K562 (cell line): ENCODE results near the gene SMIM36. TPM values are rescaled to one million over a fixed set of nuclear protein-coding genes. Genes with fewer than 3 reads are reported as not detected.

Experiments used
- ATAC-seq: fragments of 200-7000 bp; cut with Tn5 transposase; 3 replicates; pipeline ENCODE4 v1.9.1; 2020; ENCODE audit warnings: moderate library complexity
- BruUV-seq: library from RNA; stranded (reverse); fragments of 400-500 nt; replicated peaks from 2 replicates; lab custom pipeline; 2021; lab: Mats Ljungman, UMichigan
- CTCF ChIA-PET: fragments of 300-600 bp; formaldehyde crosslinking; extraction: SDS; loops from one replicate; lab custom pipeline; 2021; ENCODE audit warnings: low intra/inter-chr PET ratio; lab: Yijun Ruan, JAX
- POLR2A ChIA-PET: fragments of 300-600, 350-650 bp; sonication (Branson Sonifier 250); formaldehyde crosslinking; extraction: SDS; loops from one replicate; lab custom pipeline; 2021; ENCODE audit warnings: antibody characterized with exemption, inconsistent platforms; lab: Yijun Ruan, JAX
- DNase-seq, 4 experiments: peaks; one replicate each; pipeline versions ENCODE4 v3.0.0 to v3.0.0-alpha.2; 2011 to 2018; ENCODE audit warnings: low spot score in 3 of 4, mixed read lengths in 3 of 4; ENCODE audit errors: extremely low read depth in 1 of 4
- FAIRE-seq: peaks from 2 replicates; lab custom pipeline; 2011; peaks lifted over from hg19 to GRCh38; lab: Jason Lieb, UNC
- H2AFZ ChIP-seq: 2 replicates; pipeline ENCODE4 v1.6.0; 2011; ENCODE audit warnings: low read depth, low read length, control low read depth, inconsistent platforms
- H3K27ac ChIP-seq: fragments of 200-600 bp; 3 replicates; pipeline ENCODE4 v1.8.0; 2011; ENCODE audit warnings: low read depth, mild to moderate bottlenecking, control low read depth, inconsistent platforms, low read length, moderate library complexity, mixed read lengths; ENCODE audit errors: extremely low read depth
- H3K27me3 ChIP-seq, 2 experiments: fragments of 300-600 bp in 1 of 2; 2 replicates in 1 of 2; 3 replicates in 1 of 2; pipeline versions ENCODE4 v1.6.0 to v1.8.0; 2011; ENCODE audit warnings: inconsistent platforms in 2 of 2, low read length in 2 of 2, mild to moderate bottlenecking in 1 of 2, mixed read lengths in 1 of 2, moderate library complexity in 1 of 2; ENCODE audit not compliant: control insufficient read depth in 2 of 2, insufficient read depth in 2 of 2
- H3K36me3 ChIP-seq: fragments of 300-600 bp; 3 replicates; pipeline ENCODE4 v1.8.0; 2011; ENCODE audit warnings: mild to moderate bottlenecking, low read length, inconsistent platforms; ENCODE audit not compliant: control insufficient read depth, insufficient read depth
- H3K4me1 ChIP-seq, 2 experiments: fragments of 200-600 bp in 1 of 2; replicated peaks in 1 of 2; 2 replicates in 1 of 2; 3 replicates in 1 of 2; pipeline versions ENCODE4 v1.5.1 to v1.8.0; 2011; ENCODE audit warnings: inconsistent platforms in 2 of 2, low read length in 2 of 2, mild to moderate bottlenecking in 1 of 2, mixed read lengths in 1 of 2, moderate library complexity in 1 of 2; ENCODE audit not compliant: control insufficient read depth in 2 of 2, insufficient read depth in 2 of 2
- H3K4me2 ChIP-seq: 2 replicates; pipeline ENCODE4 v1.6.1; 2011; ENCODE audit warnings: low read length, control low read depth, inconsistent platforms, mixed read lengths; ENCODE audit not compliant: insufficient read depth
- H3K4me3 ChIP-seq: fragments of 200-600 bp; sonication (generic), shearing (Covaris generic); 2 replicates; pipeline ENCODE4 v1.5.1; 2016; ENCODE audit warnings: control low read depth, inconsistent platforms
- H3K79me2 ChIP-seq: fragments of 200-600 bp; 3 replicates; pipeline ENCODE4 v1.8.0; 2011; ENCODE audit warnings: low read length, inconsistent platforms; ENCODE audit not compliant: control insufficient read depth, insufficient read depth
- H3K9ac ChIP-seq, 2 experiments: 2 replicates each; pipeline versions ENCODE4 v1.6.0 to v1.6.1; 2011; ENCODE audit warnings: low read depth in 2 of 2, low read length in 2 of 2, control low read depth in 1 of 2, inconsistent platforms in 1 of 2, mild to moderate bottlenecking in 1 of 2, mixed read lengths in 1 of 2; ENCODE audit not compliant: insufficient read depth in 1 of 2
- H3K9me1 ChIP-seq: one replicate; pipeline ENCODE4 v1.6.0; 2011; ENCODE audit warnings: inconsistent platforms, mild to moderate bottlenecking, low read length, moderate library complexity; ENCODE audit not compliant: control insufficient read depth, insufficient read depth
- H3K9me3 ChIP-seq: replicated peaks from 2 replicates; pipeline ENCODE4 v1.5.1; 2011; ENCODE audit warnings: low read depth, low read length, inconsistent platforms; ENCODE audit not compliant: control insufficient read depth, insufficient read depth
- H4K20me1 ChIP-seq: replicated peaks from 2 replicates; pipeline ENCODE4 v1.6.1; 2011; ENCODE audit warnings: low read length, inconsistent platforms, mixed read lengths; ENCODE audit not compliant: control insufficient read depth, insufficient read depth
- CC2D1A ChIP-seq: fragments of 450-650 bp; IDR thresholded peaks from 2 replicates; pipeline ENCODE4 v1.6.1; 2017; ENCODE audit warnings: mild to moderate bottlenecking
- WGBS: fragments of 100-300 bp; shearing (Covaris generic); methylation state at CpG from one replicate; pipeline ENCODE4 v1.1.6; 2016; ENCODE audit warnings: low coverage, mixed read lengths; ENCODE audit not compliant: insufficient coverage; ENCODE audit errors: missing lambda C conversion rate; 5-methylcytosine and 5-hydroxymethylcytosine counted together
- in situ Hi-C: fragments of 300-500 bp; cut with MboI; formaldehyde crosslinking; loops from 4 replicates; pipeline ENCODE4 v1.15.0; 2018; ENCODE audit warnings: inconsistent platforms, mixed read lengths
- intact Hi-C: fragments of 100-400 bp; cut with micrococcal nuclease; formaldehyde crosslinking; loops from 2 replicates; pipeline ENCODE4 v1.14.2; 2022
- polyA plus RNA-seq, 8 experiments: library from polyadenylated mRNA; depleted of rRNA in 4 of 8; stranded (reverse) in 5 of 8; unstranded in 3 of 8; fragments of >200 nt; fragmentation: Nextera tagmentation in 2 of 8; fragmentation: Illumina TruSeq in 1 of 8; extraction: Ambion mirVana in 2 of 8; extraction: Trizol in 1 of 8; gene quantifications; 2 replicates each; pipeline versions ENCODE4 v1.2.1 to v1.2.3, GENCODE V29; 2011 to 2014; ENCODE audit warnings: inconsistent platforms in 1 of 8, missing spikeins in 1 of 8
- total RNA-seq, 7 experiments: library from RNA; depleted of rRNA in 6 of 7; stranded (reverse); fragments of >200 nt in 6 of 7; fragmentation: Illumina TruSeq in 2 of 7; extraction: Trizol in 2 of 7; gene quantifications; 2 replicates each; pipeline versions ENCODE4 v1.2.1 to v1.2.3, GENCODE V29; 2011 to 2021; ENCODE audit warnings: low replicate concordance in 1 of 7
- TF ChIP-seq, protein P1 (sequence below): fragments of 450-650 bp; IDR thresholded peaks from 2 replicates; pipeline ENCODE4 v1.6.1; 2017; ENCODE audit warnings: antibody characterized with exemption
- TF ChIP-seq, protein P2 (sequence below): fragments of 250-450 bp; sonication (Bioruptor Pico); IDR thresholded peaks from 2 replicates; pipeline ENCODE4 v1.5.1; 2021; ENCODE audit warnings: mild to moderate bottlenecking

SMIM36 gene
- total and polyA plus RNA-seq, 9 of the 15 experiments (the other 6 are each of a cell fraction or from before 2014, with no cell fraction given) = not detected

DNA sequence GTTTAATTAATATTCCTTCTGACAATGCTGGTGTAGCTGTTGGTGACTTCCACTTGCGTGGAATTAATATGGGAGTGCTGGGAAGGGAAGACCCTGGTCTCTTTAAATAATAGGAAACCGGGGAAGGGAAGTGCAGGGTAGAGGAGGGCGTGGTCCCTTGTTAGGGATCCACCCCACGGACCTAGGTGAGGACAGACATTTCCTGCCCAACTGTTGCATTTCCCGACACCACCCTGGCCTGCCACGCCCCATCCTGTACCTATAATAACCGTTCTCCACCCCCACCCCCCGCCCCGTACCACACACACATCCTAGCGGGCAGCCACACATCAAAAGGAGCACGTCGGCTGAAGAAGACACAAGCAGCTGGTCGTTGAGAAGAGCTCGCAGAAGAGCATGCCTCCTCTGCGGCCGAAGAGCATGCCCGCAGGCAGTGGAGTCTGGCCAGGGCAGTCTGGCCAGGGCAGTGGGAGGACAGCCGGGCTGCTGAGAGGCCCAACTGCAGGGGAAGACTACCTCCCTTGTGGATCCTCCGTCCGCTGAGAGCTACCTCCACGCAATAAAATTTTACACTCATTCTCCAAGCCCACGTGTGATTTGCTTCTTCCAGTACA lies 52.9 kb downstream of the SMIM36 start:
- POLR2A ChIA-PET = no interaction called here
- ATAC-seq = no peak
- intact Hi-C loops = loop anchor here (10.0 kb wide), 1 partner anchor 276 kb away; no protein-coding TSS in a partner anchor

More for the DNA sequence above, 52.9 kb downstream of the SMIM36 start:
- Histone ChIP-seq H3K4me1 (peaks cover 5 to 7% of the 10 kb centered on the region in 2 experiments), H3K27me3 (no peaks in the 10 kb centered on the region), H4K20me1 (no peaks in the 10 kb centered on the region), H3K9ac (no peak overlapping the region), H3K4me3 (no peak overlapping the region), H3K9me3 (no peaks in the 10 kb centered on the region), H3K79me2 (no peaks in the 10 kb centered on the region), H3K9me1 (no peaks in the 10 kb centered on the region), H2AFZ (no peak overlapping the region), H3K36me3 (no peaks in the 10 kb centered on the region), H3K4me2 (no peak overlapping the region), H3K27ac (no peak overlapping the region)
- FAIRE-seq = no peak
- WGBS = 72% methylated on average over 21 of the region's 22 CpGs
- CTCF ChIA-PET = no interaction called here
- BruUV-seq = no TSS peak
- TF ChIP-seq, protein P1, sequence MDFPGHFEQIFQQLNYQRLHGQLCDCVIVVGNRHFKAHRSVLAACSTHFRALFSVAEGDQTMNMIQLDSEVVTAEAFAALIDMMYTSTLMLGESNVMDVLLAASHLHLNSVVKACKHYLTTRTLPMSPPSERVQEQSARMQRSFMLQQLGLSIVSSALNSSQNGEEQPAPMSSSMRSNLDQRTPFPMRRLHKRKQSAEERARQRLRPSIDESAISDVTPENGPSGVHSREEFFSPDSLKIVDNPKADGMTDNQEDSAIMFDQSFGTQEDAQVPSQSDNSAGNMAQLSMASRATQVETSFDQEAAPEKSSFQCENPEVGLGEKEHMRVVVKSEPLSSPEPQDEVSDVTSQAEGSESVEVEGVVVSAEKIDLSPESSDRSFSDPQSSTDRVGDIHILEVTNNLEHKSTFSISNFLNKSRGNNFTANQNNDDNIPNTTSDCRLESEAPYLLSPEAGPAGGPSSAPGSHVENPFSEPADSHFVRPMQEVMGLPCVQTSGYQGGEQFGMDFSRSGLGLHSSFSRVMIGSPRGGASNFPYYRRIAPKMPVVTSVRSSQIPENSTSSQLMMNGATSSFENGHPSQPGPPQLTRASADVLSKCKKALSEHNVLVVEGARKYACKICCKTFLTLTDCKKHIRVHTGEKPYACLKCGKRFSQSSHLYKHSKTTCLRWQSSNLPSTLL = peak; percentile 69
- TF ChIP-seq CC2D1A = peak; percentile 77; the same call in 1 of the 2 replicates
- TF ChIP-seq, protein P2, sequence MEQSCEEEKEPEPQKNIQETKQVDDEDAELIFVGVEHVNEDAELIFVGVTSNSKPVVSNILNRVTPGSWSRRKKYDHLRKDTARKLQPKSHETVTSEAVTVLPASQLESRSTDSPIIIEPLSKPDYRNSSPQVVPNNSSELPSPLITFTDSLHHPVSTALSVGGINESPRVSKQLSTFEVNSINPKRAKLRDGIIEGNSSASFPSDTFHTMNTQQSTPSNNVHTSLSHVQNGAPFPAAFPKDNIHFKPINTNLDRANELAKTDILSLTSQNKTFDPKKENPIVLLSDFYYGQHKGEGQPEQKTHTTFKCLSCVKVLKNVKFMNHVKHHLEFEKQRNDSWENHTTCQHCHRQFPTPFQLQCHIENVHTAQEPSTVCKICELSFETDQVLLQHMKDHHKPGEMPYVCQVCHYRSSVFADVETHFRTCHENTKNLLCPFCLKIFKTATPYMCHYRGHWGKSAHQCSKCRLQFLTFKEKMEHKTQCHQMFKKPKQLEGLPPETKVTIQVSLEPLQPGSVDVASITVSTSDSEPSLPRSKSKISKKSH = no peak
- DNase-seq = no peak
- in situ Hi-C loops = no loop called here
